ENCODE data around the gene KRTCAP2.
"Not testable (repeated sequence)": the region's sequence is repeated elsewhere in the genome, so short reads cannot be mapped to it uniquely, and the experiment has no call there.

The KRTCAP2 gene

DNA sequence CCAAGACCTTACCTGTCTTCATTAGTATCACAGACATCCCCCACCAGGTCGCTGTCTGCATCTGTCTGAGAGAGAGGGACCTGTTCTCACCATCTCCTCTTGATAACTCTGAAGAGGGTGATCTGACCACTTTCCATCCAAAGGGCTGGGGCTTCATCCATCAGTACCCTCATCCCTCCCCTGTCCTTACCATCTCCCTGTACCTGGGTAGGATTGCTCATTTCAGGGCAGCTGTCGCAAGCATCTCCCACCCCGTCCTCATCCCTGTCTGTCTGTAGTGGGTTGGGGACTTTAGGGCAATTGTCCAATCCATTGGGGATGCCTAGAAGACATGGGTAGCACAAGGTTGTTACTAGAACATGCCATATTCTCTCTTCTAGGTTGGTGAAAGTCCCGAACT, 26.7 kb upstream of the KRTCAP2 start:
- DNase-seq (ENCODE audit: low read depth in 2 of 2): no peak

GRCh38 chr1:155198547-155198906, 25.4 kb upstream of the KRTCAP2 start:
- no peak for DNase-seq (ENCODE audit: low read depth in 2 of 2)

DNA sequence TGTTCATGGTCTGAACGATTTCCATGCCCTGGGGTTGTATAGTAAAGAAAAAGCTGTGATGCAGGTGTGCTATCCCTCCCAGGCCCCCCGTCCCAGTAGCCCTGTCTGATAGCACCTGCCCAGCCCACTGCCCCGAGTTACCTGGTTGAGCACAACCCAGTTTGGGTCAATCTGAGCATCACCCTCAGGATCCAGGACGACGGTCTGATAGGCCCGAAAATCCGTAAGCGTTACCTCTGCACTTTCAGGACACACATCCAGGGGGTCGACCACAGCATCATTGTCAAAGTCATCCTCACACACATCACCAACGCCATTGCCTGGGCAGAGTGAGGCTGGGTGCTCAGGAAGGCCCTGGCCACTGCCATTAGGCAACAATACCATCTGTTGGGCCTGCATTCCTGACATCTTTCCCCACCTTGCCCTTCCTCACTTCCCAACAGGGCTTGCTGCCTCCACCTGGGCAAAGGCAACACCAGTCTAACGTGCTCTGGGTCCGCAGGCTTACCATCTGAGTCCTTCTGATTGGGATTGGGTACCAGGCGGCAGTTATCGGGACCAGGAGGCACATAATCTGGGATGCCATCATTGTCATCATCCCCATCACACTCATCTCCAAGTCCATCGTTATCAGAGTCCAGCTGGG, 24.9 kb upstream of the KRTCAP2 start:
- DNase-seq (ENCODE audit: low read depth in 2 of 2): no peak

- no peak for DNase-seq (ENCODE audit: low read depth in 2 of 2)
These were observed 24.0 kb upstream of the KRTCAP2 start for GRCh38 chr1:155196893-155197638.

GRCh38 chr1:155196103-155196892, 23.2 kb upstream of the KRTCAP2 start:
- DNase-seq (ENCODE audit: low read depth in 2 of 2): no peak

GRCh38 chr1:155195201-155196102, 22.3 kb upstream of the KRTCAP2 start:
- no peak for DNase-seq (ENCODE audit: low read depth in 2 of 2)

- not testable (repeated sequence) for DNase-seq (ENCODE audit: low read depth in 2 of 2)
These were observed 20.8 kb upstream of the KRTCAP2 start for GRCh38 chr1:155193991-155194240.

- DNase-seq (ENCODE audit: low read depth in 2 of 2): peak; percentile 71 to 77
These were observed 20.3 kb upstream of the KRTCAP2 start for GRCh38 chr1:155193275-155193990.

GRCh38 chr1:155192346-155193274, 19.5 kb upstream of the KRTCAP2 start:
- no peak for DNase-seq (ENCODE audit: low read depth in 2 of 2)

DNA sequence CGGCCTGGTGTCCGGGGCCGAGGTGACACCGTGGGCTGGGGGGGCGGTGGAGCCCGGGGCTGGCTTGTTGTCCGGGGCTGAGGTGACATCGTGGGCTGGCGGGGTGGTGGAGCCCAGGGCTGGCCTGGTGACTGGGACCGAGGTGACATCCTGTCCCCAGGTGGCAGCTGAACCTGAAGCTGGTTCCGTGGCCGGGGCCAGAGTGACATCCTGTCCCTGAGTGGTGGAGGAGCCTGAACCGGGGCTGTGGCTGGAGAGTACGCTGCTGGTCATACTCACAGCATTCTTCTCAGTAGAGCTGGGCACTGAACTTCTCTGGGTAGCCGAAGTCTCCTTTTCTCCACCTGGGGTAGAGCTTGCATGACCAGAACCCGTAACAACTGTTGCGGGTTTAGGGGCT, 18.8 kb upstream of the KRTCAP2 start:
- no peak for DNase-seq (ENCODE audit: low read depth in 2 of 2)

- not testable (repeated sequence) for DNase-seq (ENCODE audit: low read depth in 2 of 2)
These were observed 16.8 kb upstream of the KRTCAP2 start for GRCh38 chr1:155189926-155190325.

- no peak for DNase-seq (ENCODE audit: low read depth in 2 of 2)
These were observed 15.2 kb upstream of the KRTCAP2 start for GRCh38 chr1:155188268-155188667.

GRCh38 chr1:155187456-155187891, 14.4 kb upstream of the KRTCAP2 start:
- no peak for DNase-seq (ENCODE audit: low read depth in 2 of 2)

GRCh38 chr1:155186794-155187455, 13.8 kb upstream of the KRTCAP2 start:
- DNase-seq (ENCODE audit: low read depth in 2 of 2): no peak

DNA sequence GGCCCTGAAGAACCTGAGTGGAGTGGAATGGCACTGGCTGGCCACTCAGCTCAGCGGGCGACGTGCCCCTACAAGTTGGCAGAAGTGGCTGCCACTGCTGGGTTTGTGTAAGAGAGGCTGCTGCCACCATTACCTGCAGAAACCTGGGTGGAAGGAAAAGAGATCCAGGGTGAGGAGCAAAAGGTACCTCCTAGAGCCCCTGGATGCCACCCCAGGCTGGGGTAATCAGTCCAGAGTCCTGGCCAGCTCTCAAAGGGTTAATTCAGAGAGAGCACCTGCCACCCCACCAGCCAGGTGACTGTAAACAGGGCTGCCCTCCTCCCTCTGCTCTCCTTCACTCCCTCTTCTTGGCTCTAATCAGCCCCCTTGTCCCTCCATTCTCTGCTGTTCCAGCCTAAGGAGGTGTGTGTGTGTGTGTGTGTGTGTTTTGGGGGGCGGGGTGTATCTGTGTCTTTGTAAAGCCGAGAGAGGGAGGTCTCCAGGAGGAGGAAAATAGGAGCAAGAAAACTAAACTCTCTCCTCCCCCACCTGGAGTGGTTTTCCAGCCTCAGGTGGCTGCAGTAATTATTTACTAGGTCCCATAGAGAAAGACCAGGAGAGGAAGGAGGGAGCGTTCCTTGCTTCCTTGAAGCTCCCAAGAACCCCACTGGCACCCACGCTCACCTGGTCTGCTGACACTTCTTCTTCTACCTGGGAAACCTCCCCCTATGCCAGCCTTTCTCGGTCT, 13.1 kb upstream of the KRTCAP2 start:
- DNase-seq (ENCODE audit: low read depth in 2 of 2): no peak

DNA sequence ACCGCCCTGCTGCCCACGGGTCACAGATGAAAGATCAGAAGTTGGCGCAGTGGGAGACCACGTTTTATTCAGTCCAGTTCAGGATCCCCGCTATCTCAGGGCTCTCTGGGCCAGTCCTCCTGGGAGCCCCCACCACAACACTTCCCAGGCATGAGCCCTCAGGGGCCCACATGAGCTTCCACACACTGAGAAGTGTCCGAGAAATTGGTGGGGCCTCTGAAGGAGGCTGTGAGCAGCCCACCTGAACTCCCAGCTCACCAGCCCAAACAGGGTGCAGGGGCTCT, 12.6 kb upstream of the KRTCAP2 start:
- DNase-seq (ENCODE audit: low read depth in 2 of 2): no peak

GRCh38 chr1:155184835-155185782, 12.0 kb upstream of the KRTCAP2 start:
- no peak for DNase-seq (ENCODE audit: low read depth in 2 of 2)

DNA sequence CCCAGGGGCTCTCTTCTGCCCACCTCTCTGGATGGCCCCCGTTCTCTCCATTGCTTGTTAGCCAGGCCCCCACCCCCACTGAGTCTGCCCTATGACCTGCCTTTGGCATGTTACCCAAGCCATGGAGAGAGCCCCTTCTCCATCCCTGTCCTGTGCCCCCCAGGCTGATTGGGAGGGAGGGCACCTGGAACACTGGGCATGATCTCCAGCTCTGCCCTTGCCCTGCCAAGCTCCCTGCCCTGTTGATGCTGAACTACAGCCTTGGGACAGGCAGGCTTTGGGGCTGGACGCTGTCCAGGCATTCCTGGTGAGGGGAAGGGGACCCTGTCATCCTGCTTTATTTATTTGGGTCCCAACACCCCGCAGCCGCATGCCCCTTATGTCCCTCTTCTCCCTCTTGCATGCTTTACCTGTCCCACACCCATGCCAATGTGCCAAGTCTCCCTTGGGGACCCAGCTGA, 11.3 kb upstream of the KRTCAP2 start:
- DNase-seq (ENCODE audit: low read depth in 2 of 2): no peak
